Glomerular endothelial cell (primary cell): ENCODE data around the gene MS4A18. TPM values are rescaled to one million over a fixed set of nuclear protein-coding genes. Genes with fewer than 3 reads are reported as not detected.
"Not testable (repeated sequence)": the region's sequence is repeated elsewhere in the genome, so short reads cannot be mapped to it uniquely, and the experiment has no call there.

Experiments
- DNase-seq: peaks from one replicate; pipeline ENCODE4 v3.0.0-alpha.2; 2011; ENCODE audit warnings: low read depth, low spot score; ENCODE audit errors: extremely low read depth
- total RNA-seq: library from RNA; depleted of rRNA; stranded (reverse); fragments of >200 nt; gene quantifications from 2 replicates; pipeline ENCODE4 v1.2.3, GENCODE V29; 2015

The MS4A18 gene
- total RNA-seq, 1 donor from 2014 or later, result not detected

DNA sequence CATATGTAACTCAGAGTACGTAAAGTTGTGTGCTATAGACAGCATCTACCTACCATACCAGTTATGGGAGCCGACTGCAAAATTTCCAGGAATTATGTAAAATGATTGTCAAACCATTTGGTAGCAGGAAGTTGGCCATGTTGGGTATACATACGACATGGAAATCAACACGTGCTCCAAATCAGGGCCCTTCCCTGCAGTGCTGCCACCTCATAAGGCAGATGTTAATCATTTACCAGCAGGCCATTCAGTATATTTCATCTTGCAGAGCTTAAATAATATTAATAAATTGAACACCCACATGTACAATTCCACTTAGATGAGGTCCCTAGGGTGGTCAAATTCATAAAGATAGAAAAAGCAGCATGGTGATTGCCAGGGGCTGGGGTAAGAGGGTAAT is 9.8 kb downstream of the MS4A18 start:
- no peak for DNase-seq

DNA sequence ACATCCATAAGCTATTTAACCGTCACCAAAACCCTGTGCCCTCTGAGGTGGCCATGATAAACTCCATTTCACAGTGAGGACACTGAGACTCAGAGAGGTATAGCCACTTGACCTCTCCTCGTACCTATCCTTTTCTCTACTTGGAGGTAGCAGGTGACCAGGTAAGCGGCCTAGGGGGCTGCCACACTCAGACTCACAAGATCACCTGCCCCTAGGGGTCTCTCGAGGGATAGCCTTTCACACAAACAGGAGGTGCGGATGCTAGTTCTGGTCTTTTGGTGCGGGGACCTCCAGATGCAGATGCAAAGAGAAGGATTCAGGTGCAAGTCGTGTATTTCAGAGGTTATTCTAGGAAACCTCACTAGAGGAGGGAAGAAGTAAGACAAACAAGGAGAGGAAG is 14.6 kb downstream of the MS4A18 start:
- no peak for DNase-seq

GRCh38 chr11:60740573-60740972 is 16.1 kb downstream of the MS4A18 start:
- no peak for DNase-seq

- DNase-seq, result no peak
Observed at GRCh38 chr11:60741421-60741820, 16.9 kb downstream of the MS4A18 start.

GRCh38 chr11:60743058-60743457 is 18.5 kb downstream of the MS4A18 start:
- no peak for DNase-seq

DNA sequence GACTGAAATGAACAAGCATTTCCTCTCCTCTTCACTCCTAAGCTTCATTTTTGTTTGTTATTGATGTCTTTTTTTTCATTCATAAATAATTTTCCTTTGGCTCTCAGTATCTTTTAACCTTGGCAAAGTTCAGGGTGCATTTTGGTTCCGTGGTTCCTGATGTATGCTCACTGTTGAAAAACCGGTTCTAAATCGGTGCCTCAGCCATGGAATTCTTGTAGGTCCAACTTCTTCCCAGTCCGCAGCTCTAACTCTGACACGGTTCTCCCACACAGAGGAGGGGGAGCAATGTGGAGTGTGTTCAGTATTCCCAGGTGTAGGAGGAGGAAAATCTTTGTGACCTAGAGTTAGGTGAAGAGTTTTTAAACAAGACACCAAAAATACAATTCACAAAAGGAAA is 19.6 kb downstream of the MS4A18 start:
- no peak for DNase-seq

DNA sequence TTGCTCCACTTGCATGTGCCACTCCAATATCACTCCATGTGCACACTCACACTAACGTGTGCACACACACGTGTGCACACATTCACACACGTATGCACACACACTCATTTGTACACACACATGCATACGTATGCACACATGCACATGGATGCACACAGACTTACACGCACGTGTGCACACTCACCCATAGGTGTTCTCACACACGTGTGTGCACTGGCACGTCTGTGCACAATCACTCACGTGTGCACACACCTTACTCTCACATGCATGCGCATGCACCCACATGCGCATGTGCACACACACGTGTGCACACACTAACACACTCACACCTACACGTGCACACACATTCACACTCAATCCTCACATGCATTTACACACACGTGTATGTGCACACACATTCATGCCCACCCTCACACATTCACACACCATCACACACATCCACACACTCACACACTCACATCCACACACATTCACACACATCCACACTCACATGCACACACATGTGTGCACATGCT is 22.9 kb downstream of the MS4A18 start:
- no peak for DNase-seq

DNA sequence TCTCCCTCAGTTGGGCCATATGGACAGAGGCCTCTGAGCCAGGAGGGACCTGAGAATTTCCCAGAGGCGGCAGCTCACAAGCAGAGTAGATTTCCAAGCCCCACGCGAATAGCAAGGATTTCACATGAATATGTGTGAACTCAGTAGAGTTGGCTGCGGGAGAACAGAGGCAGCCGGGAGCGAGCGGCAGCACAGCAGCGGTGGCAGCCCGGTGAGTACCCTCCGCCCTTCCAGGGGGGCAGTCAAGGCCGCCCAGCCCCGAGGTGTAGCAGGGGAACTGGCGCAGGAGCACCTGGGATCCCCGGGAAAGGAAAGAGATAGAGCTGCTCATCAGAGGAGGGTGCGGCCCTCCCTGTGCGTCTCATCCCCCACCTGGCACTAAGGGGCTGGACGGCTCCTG is 23.7 kb downstream of the MS4A18 start:
- no peak for DNase-seq

DNA sequence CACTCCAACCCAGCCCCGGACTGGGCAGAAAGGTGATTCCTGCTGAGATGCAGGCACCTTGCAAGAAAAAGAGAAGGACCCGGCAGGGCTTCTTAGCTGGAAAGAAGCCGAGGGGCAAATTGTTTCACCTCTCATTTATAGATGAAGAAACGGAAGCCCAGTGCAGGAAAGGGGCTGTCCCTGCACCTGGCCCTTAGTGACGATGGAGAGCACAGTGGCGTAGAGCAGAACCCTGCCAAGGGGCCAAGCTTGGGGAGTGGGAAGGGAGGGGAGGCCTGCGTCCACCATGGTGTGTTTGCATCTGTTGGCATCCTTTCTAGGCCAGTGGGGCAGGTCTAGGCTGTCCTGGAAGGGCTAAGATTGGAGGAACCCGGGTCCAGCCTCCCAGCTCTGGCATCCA is 24.3 kb downstream of the MS4A18 start:
- no peak for DNase-seq

DNA sequence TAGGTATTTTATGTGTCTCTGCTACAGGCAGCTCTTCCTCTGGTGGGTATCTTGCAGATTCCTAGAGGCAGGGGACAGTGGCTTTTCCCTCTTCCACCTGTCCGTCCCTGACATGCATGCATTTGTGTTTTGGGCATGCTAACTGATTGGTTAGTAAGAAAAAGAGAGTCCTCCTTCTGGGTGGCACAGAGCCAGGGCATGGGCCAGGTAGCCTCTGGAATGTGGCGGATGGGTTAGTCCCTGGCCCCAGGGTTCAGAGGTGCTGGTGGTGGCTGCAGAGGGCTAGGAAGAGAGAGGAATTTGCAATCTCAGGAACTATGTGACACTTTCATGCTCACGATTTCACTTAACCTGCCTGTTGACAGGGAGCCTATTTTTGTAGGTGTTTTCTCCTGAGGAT is 26.4 kb downstream of the MS4A18 start:
- DNase-seq, result no peak

DNA sequence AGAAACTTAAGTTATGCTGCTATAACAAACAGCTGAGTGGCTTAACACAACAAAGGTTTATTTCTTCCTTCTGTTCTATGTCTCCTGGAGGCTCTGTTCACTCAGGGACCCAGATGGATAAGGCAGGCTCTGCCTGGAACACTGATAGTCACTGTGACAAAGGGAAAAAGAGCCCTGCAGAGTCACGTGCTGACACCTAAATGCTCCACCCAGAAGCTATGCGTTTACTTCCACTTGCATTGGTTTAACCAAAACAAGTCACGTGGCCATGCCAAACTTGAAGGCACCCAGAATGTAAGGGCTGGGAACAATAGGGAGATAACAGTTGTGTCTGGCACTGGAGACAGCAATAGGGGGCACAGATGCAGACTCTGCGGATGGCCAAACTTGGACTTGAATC is 28.8 kb downstream of the MS4A18 start:
- DNase-seq, result no peak

GRCh38 chr11:60754887-60755286 is 30.4 kb downstream of the MS4A18 start:
- DNase-seq, result no peak

GRCh38 chr11:60756307-60757032 is 31.9 kb downstream of the MS4A18 start, which contains the start of gene MS4A15:
TSS of gene MS4A15 (plus strand) at chr11:60756867. CDS start at chr11:60763734, 6,867 bp downstream.
- DNase-seq, result no peak

- DNase-seq, result no peak
Observed at GRCh38 chr11:60757231-60757800, 32.8 kb downstream of the MS4A18 start.

GRCh38 chr11:60758671-60759070 is 34.2 kb downstream of the MS4A18 start:
- not testable (repeated sequence) for DNase-seq

GRCh38 chr11:60759438-60760225 is 35.1 kb downstream of the MS4A18 start:
- not testable (repeated sequence) for DNase-seq

DNA sequence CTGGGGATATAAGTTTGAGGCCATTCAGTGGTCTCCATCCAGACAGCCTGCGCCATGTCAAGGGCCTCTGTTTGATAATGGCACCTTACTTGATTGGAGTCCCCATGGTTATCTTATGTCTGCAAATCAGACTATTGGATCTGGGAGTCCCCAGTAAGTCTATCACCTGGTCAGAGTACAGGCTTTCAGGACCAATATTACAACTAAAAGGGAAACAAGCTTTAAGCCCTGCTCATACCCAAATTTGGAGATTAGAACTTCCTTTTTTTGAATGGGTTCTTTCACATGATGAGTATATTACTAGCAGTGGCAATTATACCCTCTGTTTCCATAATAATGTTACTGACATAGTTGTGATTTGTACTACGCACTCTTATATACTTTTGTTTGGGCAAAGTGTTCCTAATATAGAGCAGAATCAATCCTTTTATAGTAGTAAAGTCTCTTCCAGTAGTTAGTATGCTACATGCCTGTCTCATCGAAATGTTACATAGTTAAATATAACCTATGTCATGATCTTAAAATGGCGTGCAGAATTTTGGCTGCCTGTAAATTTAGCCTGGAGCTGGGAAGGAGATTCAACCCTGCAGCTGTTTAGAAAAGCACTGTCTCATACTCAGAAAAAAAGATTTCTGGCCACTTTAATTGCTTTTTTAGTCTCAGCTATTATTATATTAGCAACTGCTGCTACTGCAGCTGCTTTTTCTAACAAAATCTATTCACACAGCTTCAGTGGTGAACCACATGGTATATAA is 37.1 kb downstream of the MS4A18 start:
- DNase-seq, result no peak

DNA sequence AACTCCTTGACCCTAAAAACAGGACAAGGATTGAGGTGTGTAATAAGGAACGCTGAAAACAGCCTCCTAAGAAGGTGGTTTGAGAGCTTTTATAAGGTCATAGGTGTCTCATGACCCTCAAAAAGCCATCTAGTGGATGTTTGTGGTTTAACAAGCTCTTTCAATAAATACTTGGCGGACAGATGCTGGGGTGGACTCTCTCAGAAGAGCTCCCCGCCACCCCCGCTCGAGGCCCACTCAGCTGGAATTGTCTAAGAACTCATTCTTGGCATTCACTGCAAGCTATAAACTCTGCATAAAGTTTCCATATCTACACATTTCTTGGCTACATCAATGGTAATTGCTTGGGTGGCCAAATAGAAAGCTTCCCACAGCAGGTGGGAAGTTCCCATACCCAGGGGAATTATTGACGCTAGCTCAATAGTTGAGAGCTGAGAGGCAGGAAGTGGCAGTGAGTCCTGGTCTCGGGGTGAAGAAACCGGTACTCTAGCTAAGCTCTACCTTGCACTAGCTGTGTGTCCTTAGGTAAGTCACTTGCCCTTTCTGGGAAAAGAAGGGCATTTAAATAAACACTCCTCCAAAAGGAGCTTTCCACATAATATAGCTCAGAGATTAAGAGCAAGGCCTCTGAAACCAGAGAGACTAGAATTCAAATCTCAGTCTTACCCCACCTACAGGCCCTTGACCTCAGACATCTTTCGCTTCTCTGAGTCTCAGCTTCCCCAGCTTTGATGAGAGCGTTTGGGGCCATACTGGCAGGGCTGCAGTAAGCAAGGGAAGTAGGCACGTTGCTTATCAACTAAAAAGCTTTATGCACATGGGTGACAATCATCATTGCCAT is 38.6 kb downstream of the MS4A18 start:
- DNase-seq, result no peak

DNA sequence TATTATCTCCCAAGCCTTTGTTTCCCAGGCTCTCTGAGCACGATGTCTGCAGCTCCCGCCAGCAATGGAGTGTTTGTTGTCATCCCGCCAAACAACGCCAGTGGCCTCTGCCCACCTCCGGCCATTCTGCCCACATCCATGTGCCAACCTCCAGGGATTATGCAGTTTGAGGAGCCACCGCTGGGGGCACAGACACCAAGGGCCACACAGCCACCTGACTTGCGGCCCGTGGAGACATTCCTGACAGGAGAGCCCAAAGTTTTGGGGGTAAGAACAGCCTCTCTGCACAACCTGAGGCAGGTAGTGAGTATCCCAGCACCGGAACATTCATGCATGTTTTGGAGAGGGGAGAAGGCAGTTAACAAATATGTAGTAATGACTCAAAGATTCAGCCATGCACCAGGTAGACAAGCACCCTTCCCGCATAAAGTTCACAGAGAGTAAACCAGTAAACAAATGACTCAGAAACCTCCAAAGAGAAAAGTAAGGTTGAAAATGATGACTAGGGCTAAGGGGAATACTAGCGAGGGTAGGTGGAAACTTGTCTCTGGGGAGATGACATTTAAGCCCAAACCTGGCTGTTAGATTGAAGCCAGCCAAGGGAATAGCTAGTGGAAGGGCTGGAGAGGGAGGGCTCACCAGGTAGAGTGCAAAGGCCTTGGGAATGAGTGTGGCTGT is 39.3 kb downstream of the MS4A18 start:
- no peak for DNase-seq
